Endothelial cell of umbilical vein (primary cell): ENCODE measurements around the gene WNT16.
"Not testable (repeated sequence)": the region's sequence is repeated elsewhere in the genome, so short reads cannot be mapped to it uniquely, and the experiment has no call there.

ENCODE experiments used
- CTCF ChIP-seq, 2 donors: IDR thresholded peaks; 1 replicate in 1 of 2; 2 replicates in 1 of 2; pipeline ENCODE4 v1.5.1; 2011; ENCODE audit warnings: low read length in 2 of 2, mild to moderate bottlenecking in 2 of 2, moderate library complexity in 2 of 2, control low read depth in 1 of 2, inconsistent platforms in 1 of 2, low read depth in 1 of 2; ENCODE audit not compliant: insufficient read depth in 1 of 2; ENCODE audit errors: extremely low read depth in 1 of 2
- MAX ChIP-seq: IDR thresholded peaks from 2 replicates; pipeline ENCODE4 v1.6.1; 2011; ENCODE audit not compliant: insufficient read depth, insufficient read length

- TF ChIP-seq CTCF (IDR thresholded peaks at IDR 0.05; ENCODE audit: extremely low read depth in 1 of 2, insufficient read depth in 1 of 2, low read depth in 1 of 2, low read length in 2 of 2); MAX: not testable (repeated sequence)
Measured at GRCh38 chr7:121289930-121290329, 38.9 kb upstream of the WNT16 start.
